T-cell (primary cell): ENCODE data around the gene ARHGEF16. TPM values are rescaled to one million over a fixed set of nuclear protein-coding genes. Genes with fewer than 3 reads are reported as not detected.

Experiments
- ATAC-seq, 4 experiments: fragments of 200-7000 bp in 3 of 4; fragments of 150-1000 bp in 1 of 4; cut with Tn5 transposase; replicated peaks in 1 of 4; 1 replicate in 3 of 4; 2 replicates in 1 of 4; pipeline ENCODE4 v1.10.0; 2021; ENCODE audit warnings: moderate library complexity in 3 of 4, mild to moderate bottlenecking in 2 of 4, moderate number of reproducible peaks in 1 of 4
- CTCF ChIA-PET, 2 donors: fragments of 300-600 bp; sonication (Branson Sonifier 250); formaldehyde crosslinking; loops; one replicate each; lab custom pipeline; 2022; ENCODE audit warnings: antibody characterized with exemption in 2 of 2; lab: Charles Lee
- POLR2A ChIA-PET, 2 donors: fragments of 300-600 bp; sonication (Branson Sonifier 250); formaldehyde crosslinking; loops; one replicate each; lab custom pipeline; 2022; ENCODE audit warnings: antibody characterized with exemption in 2 of 2; lab: Charles Lee
- DNase-seq, 35 experiments: peaks; one replicate each; pipeline versions ENCODE4 v3.0.0 to v3.0.0-alpha.2; 2013 to 2023
- H3K27ac ChIP-seq: one replicate; pipeline ENCODE4 v1.5.1; 2013; ENCODE audit warnings: low read length
- H3K27me3 ChIP-seq, 2 experiments: replicated peaks in 1 of 2; 1 replicate in 1 of 2; 2 replicates in 1 of 2; pipeline versions ENCODE4 v1.6.1 to v1.7.0; 2013; ENCODE audit warnings: low read length in 1 of 2, mixed read lengths in 1 of 2; ENCODE audit not compliant: control insufficient read depth in 2 of 2, insufficient read depth in 2 of 2; ENCODE audit errors: extremely low read depth in 1 of 2
- H3K36me3 ChIP-seq, 2 donors: 1 replicate in 1 of 2; 2 replicates in 1 of 2; pipeline versions ENCODE4 v1.6.1 to v1.7.0; 2013; ENCODE audit warnings: low read length in 1 of 2; ENCODE audit not compliant: control insufficient read depth in 2 of 2, insufficient read depth in 1 of 2; ENCODE audit errors: extremely low read depth in 1 of 2
- H3K4me1 ChIP-seq, 2 experiments: 1 replicate in 1 of 2; 2 replicates in 1 of 2; pipeline versions ENCODE4 v1.6.1 to v1.7.0; 2013; ENCODE audit warnings: low read length in 2 of 2, mixed read lengths in 1 of 2; ENCODE audit not compliant: insufficient read depth in 2 of 2, control insufficient read depth in 1 of 2; ENCODE audit errors: extremely low read depth in 1 of 2
- H3K4me3 ChIP-seq, 2 donors: 1 replicate in 1 of 2; 2 replicates in 1 of 2; pipeline versions ENCODE4 v1.5.1 to v1.7.0; 2013; ENCODE audit warnings: mild to moderate bottlenecking in 2 of 2, low read length in 1 of 2, moderate library complexity in 1 of 2; ENCODE audit not compliant: control insufficient read depth in 1 of 2; ENCODE audit errors: extremely low read depth in 1 of 2
- H3K9me3 ChIP-seq: 2 replicates; pipeline ENCODE4 v1.7.0; 2013
- H3K27ac Mint-ChIP-seq, 2 donors: one replicate each; pipeline ENCODE4 v1.8.0; 2020 to 2021; ENCODE audit warnings: mild to moderate bottlenecking in 2 of 2, mixed read lengths in 2 of 2
- H3K27me3 Mint-ChIP-seq, 2 donors: one replicate each; pipeline ENCODE4 v1.8.0; 2021 to 2022; ENCODE audit warnings: mixed read lengths in 2 of 2
- H3K36me3 Mint-ChIP-seq: one replicate; pipeline ENCODE4 v1.8.0; 2021; ENCODE audit warnings: mixed read lengths
- H3K4me1 Mint-ChIP-seq, 3 donors: one replicate each; pipeline ENCODE4 v1.8.0; 2020 to 2022; ENCODE audit warnings: mixed read lengths in 3 of 3, mild to moderate bottlenecking in 1 of 3
- H3K4me3 Mint-ChIP-seq, 3 donors: one replicate each; pipeline ENCODE4 v1.8.0; 2020 to 2022; ENCODE audit warnings: mild to moderate bottlenecking in 3 of 3, mixed read lengths in 3 of 3, moderate library complexity in 3 of 3
- H3K9me3 Mint-ChIP-seq, 3 donors: one replicate each; pipeline ENCODE4 v1.8.0; 2020 to 2022; ENCODE audit warnings: mixed read lengths in 3 of 3
- WGBS: methylation state at CpG from one replicate; pipeline ENCODE4 v1.1.5; 2013; ENCODE audit warnings: missing lambda C conversion rate; ENCODE audit not compliant: insufficient coverage; 5-methylcytosine and 5-hydroxymethylcytosine counted together
- total RNA-seq, 35 experiments: library from RNA in 6 of 35; stranded (reverse) in 6 of 35; fragments of 120-200 nt in 1 of 35; gene quantifications; one replicate each; pipeline versions ENCODE4 v1.2.1 to v1.2.4 and lab custom pipeline; 2013 to 2026

ARHGEF16 gene
- total RNA-seq, 5 donors from 2014 or later (not counting 1 experiment from before 2014, with no cell fraction given), result 0.22 to 0.44 (median 0.29) TPM; not detected in 1

DNA sequence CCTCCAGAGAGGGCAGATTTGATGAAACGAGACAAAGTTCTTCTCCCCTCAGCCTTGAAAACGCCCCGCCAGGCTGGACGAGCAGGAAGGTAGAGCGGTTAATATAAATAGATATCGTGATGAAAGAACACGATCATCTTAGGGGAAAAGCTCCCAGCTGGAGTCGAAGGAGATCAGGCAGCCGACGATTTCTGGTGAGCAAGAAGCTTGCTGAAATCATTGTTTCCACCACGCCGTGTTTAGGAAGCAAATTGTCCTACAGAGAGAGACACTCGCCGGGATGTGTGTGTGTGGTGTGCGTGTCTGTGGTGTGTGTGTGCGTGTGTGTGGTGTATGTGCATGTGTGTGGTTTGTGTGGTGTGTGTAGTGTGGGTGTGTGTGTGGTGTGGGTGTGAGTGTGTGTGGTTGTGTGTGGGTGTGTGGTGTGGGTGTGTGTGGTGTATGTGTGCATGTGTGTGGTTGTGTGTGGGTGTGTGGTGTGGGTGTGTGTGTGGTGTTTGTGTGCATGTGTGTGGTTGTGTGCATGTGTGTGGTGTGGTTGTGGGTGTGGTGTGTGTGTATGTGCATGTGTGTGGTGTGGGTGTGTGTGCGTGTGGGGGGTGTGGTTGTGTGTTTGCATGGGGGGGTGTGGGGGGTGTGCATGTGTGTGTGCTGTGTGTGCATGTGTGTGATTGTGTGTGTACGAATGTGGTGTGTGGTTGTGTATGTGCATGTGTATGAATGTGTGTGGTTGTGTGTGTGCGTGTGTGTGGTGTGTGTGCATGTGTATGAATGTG, 44.9 kb upstream of the ARHGEF16 start:
- ATAC-seq (no peak), DNase-seq (no peak)
- Histone ChIP-seq H3K9me3 (no peaks in the 10 kb centered on the region), H3K36me3 (no peaks in the 10 kb centered on the region), H3K4me3 (no peak overlapping the region), H3K4me1 (no peaks in the 10 kb centered on the region), H3K27ac (no peak overlapping the region), H3K27me3 (peaks cover 0 to 10% of the 10 kb centered on the region in 2 experiments)
- no peaks in the 10 kb centered on the region for H3K4me1 Mint-ChIP-seq
- POLR2A ChIA-PET, result no interaction called here
- H3K36me3 Mint-ChIP-seq, result no peaks in the 10 kb centered on the region
- CTCF ChIA-PET, result interaction anchor here in 1 of 2 donors (0.6 kb wide), 1 partner anchor 931 kb away, joined by 5 read pairs; no protein-coding TSS in a partner anchor
- 87% methylated on average over 15 of the region's 19 CpGs for WGBS
- no peaks in the 10 kb centered on the region for H3K9me3 Mint-ChIP-seq
- H3K27ac Mint-ChIP-seq, result no peak overlapping the region
- H3K4me3 Mint-ChIP-seq, result no peak overlapping the region
- peaks cover 0 to 3% of the 10 kb centered on the region in 2 donors for H3K27me3 Mint-ChIP-seq

DNA sequence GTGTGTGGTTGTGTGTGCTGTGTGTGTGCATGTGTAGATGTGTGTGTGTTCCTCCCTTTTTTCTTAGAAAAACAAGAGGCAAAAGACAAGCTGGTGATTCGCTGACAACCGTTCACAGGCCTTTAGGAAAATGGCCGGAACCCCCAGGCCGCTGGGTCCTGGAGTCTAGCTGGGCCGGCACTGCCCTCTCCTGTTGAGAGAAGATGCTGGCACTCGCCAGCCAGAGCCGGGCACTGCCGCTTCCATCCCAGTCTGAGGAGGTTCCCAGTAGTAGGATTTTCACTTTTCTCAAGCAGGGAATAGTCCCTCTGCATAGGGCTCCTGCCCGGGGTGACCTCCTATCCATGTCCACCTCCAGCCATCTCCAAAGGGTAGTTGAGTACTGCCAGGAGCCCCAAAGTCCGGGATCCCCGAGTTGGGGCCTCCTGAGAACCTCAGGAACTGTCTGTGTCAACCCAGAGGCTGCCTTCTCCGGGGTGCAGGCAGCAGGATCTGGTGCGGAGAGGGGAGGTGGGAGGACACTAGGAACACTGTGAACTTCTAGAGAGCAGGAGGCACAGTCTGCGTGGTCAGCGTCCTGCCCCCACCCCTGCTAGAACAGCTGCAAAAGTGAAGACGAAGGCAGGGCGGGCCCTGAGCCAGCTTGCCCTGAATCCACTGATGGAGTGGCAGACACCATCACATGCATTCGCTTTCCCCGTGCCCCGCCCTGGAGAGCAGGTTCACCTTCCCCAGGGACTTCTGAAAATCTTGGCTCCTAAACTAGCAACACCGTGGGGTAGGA, 44.1 kb upstream of the ARHGEF16 start:
- ATAC-seq, result no peak
- H3K9me3 Mint-ChIP-seq, result no peaks in the 10 kb centered on the region
- H3K36me3 Mint-ChIP-seq, result no peaks in the 10 kb centered on the region
- no peaks in the 10 kb centered on the region for H3K9me3 ChIP-seq
- H3K4me1 Mint-ChIP-seq, result no peaks in the 10 kb centered on the region
- H3K4me1 ChIP-seq, result no peaks in the 10 kb centered on the region
- ChIA-PET CTCF (interaction anchor here in 1 of 2 donors (0.6 kb wide), 1 partner anchor 932 kb away, joined by 5 read pairs; no protein-coding TSS in a partner anchor), POLR2A (no interaction called here)
- H3K27ac ChIP-seq, result no peak overlapping the region
- WGBS, result 85% methylated on average over 17 of the region's 21 CpGs
- no peak overlapping the region for H3K27ac Mint-ChIP-seq
- H3K36me3 ChIP-seq, result no peaks in the 10 kb centered on the region
- DNase-seq, result no peak
- peaks cover 0 to 3% of the 10 kb centered on the region in 2 donors for H3K27me3 Mint-ChIP-seq
- H3K4me3 ChIP-seq, result no peak overlapping the region
- H3K27me3 ChIP-seq, result peaks cover 0 to 13% of the 10 kb centered on the region in 2 experiments
- no peak overlapping the region for H3K4me3 Mint-ChIP-seq

DNA sequence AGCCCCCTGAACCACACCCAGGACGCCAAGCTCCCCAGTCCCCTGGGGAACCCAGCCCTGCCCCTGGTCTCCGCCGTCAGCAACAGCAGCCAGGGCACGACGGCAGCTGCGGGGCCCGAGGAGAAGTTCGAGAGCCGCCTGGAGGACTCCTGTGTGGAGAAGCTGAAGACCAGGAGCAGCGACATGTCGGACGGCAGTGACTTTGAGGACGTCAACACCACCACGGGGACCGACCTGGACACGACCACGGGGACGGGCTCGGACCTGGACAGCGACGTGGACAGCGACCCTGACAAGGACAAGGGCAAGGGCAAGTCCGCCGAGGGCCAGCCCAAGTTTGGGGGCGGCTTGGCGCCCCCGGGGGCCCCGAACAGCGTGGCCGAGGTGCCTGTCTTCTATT, 42.7 kb upstream of the ARHGEF16 start:
- Histone ChIP-seq H3K4me1 (no peaks in the 10 kb centered on the region), H3K27me3 (peaks cover 0 to 18% of the 10 kb centered on the region in 2 experiments), H3K36me3 (no peaks in the 10 kb centered on the region), H3K4me3 (no peak overlapping the region), H3K9me3 (no peaks in the 10 kb centered on the region), H3K27ac (no peak overlapping the region)
- ChIA-PET POLR2A (no interaction called here), CTCF (no interaction called here)
- Mint-ChIP-seq H3K4me1 (no peaks in the 10 kb centered on the region), H3K9me3 (peaks cover 0 to 3% (median 1%) of the 10 kb centered on the region in 3 donors), H3K4me3 (no peak overlapping the region), H3K27me3 (peaks cover 0 to 3% of the 10 kb centered on the region in 2 donors), H3K27ac (no peak overlapping the region), H3K36me3 (no peaks in the 10 kb centered on the region)
- ATAC-seq, result no peak
- 89% methylated on average over 20 of the region's 30 CpGs for WGBS
- no peak for DNase-seq

DNA sequence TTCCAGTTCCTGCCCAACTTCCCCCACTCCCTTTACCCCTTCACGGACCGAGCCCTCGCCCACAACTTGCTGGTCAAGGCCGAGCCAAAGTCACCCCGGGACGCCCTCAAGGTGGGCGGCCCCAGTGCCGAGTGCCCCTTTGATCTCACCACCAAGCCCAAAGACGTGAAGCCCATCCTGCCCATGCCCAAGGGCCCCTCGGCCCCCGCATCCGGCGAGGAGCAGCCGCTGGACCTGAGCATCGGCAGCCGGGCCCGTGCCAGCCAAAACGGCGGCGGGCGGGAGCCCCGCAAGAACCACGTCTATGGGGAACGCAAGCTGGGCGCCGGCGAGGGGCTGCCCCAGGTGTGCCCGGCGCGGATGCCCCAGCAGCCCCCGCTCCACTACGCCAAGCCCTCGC, 42.1 kb upstream of the ARHGEF16 start:
- Histone ChIP-seq H3K36me3 (no peaks in the 10 kb centered on the region), H3K27ac (no peak overlapping the region), H3K27me3 (peaks cover 0 to 24% of the 10 kb centered on the region in 2 experiments), H3K4me1 (no peaks in the 10 kb centered on the region), H3K9me3 (no peaks in the 10 kb centered on the region), H3K4me3 (no peak overlapping the region)
- Mint-ChIP-seq H3K36me3 (no peaks in the 10 kb centered on the region), H3K27ac (no peak overlapping the region), H3K4me1 (no peaks in the 10 kb centered on the region), H3K9me3 (peaks cover 0 to 4% (median 2%) of the 10 kb centered on the region in 3 donors), H3K27me3 (peaks cover 0 to 3% of the 10 kb centered on the region in 2 donors), H3K4me3 (no peak overlapping the region)
- ATAC-seq (no peak), DNase-seq (no peak)
- 93% methylated on average over 27 of the region's 33 CpGs for WGBS
- POLR2A ChIA-PET, result no interaction called here
- CTCF ChIA-PET, result no interaction called here

DNA sequence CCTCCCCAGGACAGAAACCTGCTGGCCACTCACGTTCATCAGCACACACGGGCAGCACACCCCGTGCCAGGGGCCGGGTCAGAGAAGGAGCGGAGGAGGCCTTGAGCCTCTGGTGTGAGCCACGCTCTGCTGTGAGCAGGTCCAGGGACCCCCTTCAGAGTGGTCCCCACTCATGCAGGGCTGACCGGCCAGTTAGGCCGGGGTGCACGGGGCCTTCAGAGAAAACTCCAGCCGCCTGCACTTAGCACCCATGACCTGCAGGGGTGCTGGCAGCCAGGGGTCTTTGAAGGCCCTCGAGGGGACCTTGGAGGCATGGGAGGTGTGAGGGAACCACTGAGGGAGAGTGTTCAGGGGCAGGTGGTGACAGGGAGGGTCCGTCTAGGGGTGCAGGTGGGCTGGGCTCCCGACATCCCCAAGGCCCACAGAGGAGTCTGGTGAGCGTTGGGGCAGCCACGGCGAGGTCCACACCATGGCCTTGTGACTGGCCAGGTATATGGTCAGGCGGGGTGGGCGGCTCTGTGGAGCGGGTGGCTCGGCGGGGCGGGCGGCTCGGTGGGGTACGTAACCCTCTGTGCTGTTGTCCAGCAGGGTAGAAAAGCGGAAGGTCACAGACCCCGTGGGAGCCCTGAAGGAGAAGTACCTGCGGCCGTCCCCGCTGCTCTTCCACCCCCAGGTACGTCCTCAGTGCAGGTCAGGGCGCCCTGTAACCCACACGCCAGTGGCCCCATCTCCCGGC, 40.3 kb upstream of the ARHGEF16 start:
- Histone ChIP-seq H3K9me3 (no peaks in the 10 kb centered on the region), H3K36me3 (no peaks in the 10 kb centered on the region), H3K27me3 (peaks cover 0 to 37% of the 10 kb centered on the region in 2 experiments), H3K4me3 (no peak overlapping the region), H3K27ac (no peak overlapping the region), H3K4me1 (no peaks in the 10 kb centered on the region)
- Mint-ChIP-seq H3K4me3 (no peak overlapping the region), H3K27ac (no peak overlapping the region), H3K27me3 (peaks cover 0 to 3% of the 10 kb centered on the region in 2 donors), H3K4me1 (no peaks in the 10 kb centered on the region), H3K9me3 (peaks cover 0 to 4% (median 2%) of the 10 kb centered on the region in 3 donors), H3K36me3 (no peaks in the 10 kb centered on the region)
- DNase-seq, result no peak
- ChIA-PET POLR2A (no interaction called here), CTCF (no interaction called here)
- WGBS, result 85% methylated on average over 30 of the region's 34 CpGs
- no peak for ATAC-seq
